ENCODE data around the gene ZC4H2. TPM values are rescaled to one million over a fixed set of nuclear protein-coding genes. Genes with fewer than 3 reads are reported as not detected.
"Not testable (repeated sequence)": the region's sequence is repeated elsewhere in the genome, so short reads cannot be mapped to it uniquely, and the experiment has no call there.

The ZC4H2 gene
- total RNA-seq, 1 donor from 2014 or later = 17.5 TPM

GRCh38 chrX:64975491-64975890 lies 759 bp downstream of the ZC4H2 start:
- H3K4me1 Mint-ChIP-seq (ENCODE audit: low read depth) = peaks cover 5% of the 10 kb centered on the region
- peak overlapping the region; percentile 81 for H3K4me3 Mint-ChIP-seq (ENCODE audit: unreplicated experiment)
- peak; percentile 83 for DNase-seq (ENCODE audit: low spot score)
- H3K27me3 Mint-ChIP-seq (ENCODE audit: low read depth) = no peaks in the 10 kb centered on the region
- H3K36me3 Mint-ChIP-seq (ENCODE audit: low read depth) = no peaks in the 10 kb centered on the region
- peak overlapping the region; percentile 71 for H3K27ac Mint-ChIP-seq (ENCODE audit: unreplicated experiment)
- no peak for TF ChIP-seq CTCF (IDR thresholded peaks at IDR 0.05)
- peaks cover 25% of the 10 kb centered on the region for H3K9me3 Mint-ChIP-seq (ENCODE audit: low read depth)

GRCh38 chrX:64925480-64925879 lies 50.8 kb downstream of the ZC4H2 start:
- no peak overlapping the region for H3K27ac Mint-ChIP-seq (ENCODE audit: unreplicated experiment)
- no peaks in the 10 kb centered on the region for H3K27me3 Mint-ChIP-seq (ENCODE audit: low read depth)
- no peaks in the 10 kb centered on the region for H3K4me1 Mint-ChIP-seq (ENCODE audit: low read depth)
- peaks cover 51% of the 10 kb centered on the region for H3K9me3 Mint-ChIP-seq (ENCODE audit: low read depth)
- no peak overlapping the region for H3K4me3 Mint-ChIP-seq (ENCODE audit: unreplicated experiment)
- peaks cover 2% of the 10 kb centered on the region for H3K36me3 Mint-ChIP-seq (ENCODE audit: low read depth)
- no peak for TF ChIP-seq CTCF (IDR thresholded peaks at IDR 0.05)
- no peak for DNase-seq (ENCODE audit: low spot score)

- TF ChIP-seq CTCF (IDR thresholded peaks at IDR 0.05) = no peak
- Mint-ChIP-seq H3K4me1 (ENCODE audit: low read depth) (no peaks in the 10 kb centered on the region), H3K36me3 (ENCODE audit: low read depth) (peaks cover 14% of the 10 kb centered on the region), H3K27ac (ENCODE audit: unreplicated experiment) (no peak overlapping the region), H3K27me3 (ENCODE audit: low read depth) (no peaks in the 10 kb centered on the region), H3K4me3 (ENCODE audit: unreplicated experiment) (no peak overlapping the region), H3K9me3 (ENCODE audit: low read depth) (peaks cover 59% of the 10 kb centered on the region)
- DNase-seq (ENCODE audit: low spot score) = no peak
These were observed 68.1 kb downstream of the ZC4H2 start for GRCh38 chrX:64908121-64908520.

- H3K4me3 Mint-ChIP-seq (ENCODE audit: unreplicated experiment) = no peak overlapping the region
- no peaks in the 10 kb centered on the region for H3K4me1 Mint-ChIP-seq (ENCODE audit: low read depth)
- DNase-seq (ENCODE audit: low spot score) = no peak
- peak; percentile 72 for TF ChIP-seq CTCF (IDR thresholded peaks at IDR 0.05)
- H3K36me3 Mint-ChIP-seq (ENCODE audit: low read depth) = no peaks in the 10 kb centered on the region
- H3K27me3 Mint-ChIP-seq (ENCODE audit: low read depth) = no peaks in the 10 kb centered on the region
- no peak overlapping the region for H3K27ac Mint-ChIP-seq (ENCODE audit: unreplicated experiment)
- peaks cover 21% of the 10 kb centered on the region for H3K9me3 Mint-ChIP-seq (ENCODE audit: low read depth)
These were observed 81.7 kb downstream of the ZC4H2 start for GRCh38 chrX:64894454-64895038.

GRCh38 chrX:64885850-64886249 lies 90.4 kb downstream of the ZC4H2 start:
- H3K9me3 Mint-ChIP-seq (ENCODE audit: low read depth) = peaks cover 31% of the 10 kb centered on the region
- H3K27ac Mint-ChIP-seq (ENCODE audit: unreplicated experiment) = no peak overlapping the region
- no peaks in the 10 kb centered on the region for H3K27me3 Mint-ChIP-seq (ENCODE audit: low read depth)
- H3K4me3 Mint-ChIP-seq (ENCODE audit: unreplicated experiment) = no peak overlapping the region
- no peak for DNase-seq (ENCODE audit: low spot score)
- no peaks in the 10 kb centered on the region for H3K4me1 Mint-ChIP-seq (ENCODE audit: low read depth)
- peak; percentile 46 for TF ChIP-seq CTCF (IDR thresholded peaks at IDR 0.05)
- no peaks in the 10 kb centered on the region for H3K36me3 Mint-ChIP-seq (ENCODE audit: low read depth)

GRCh38 chrX:64878709-64879108 lies 97.5 kb downstream of the ZC4H2 start:
- DNase-seq (ENCODE audit: low spot score); H3K27ac Mint-ChIP-seq (ENCODE audit: unreplicated experiment); H3K36me3 Mint-ChIP-seq (ENCODE audit: low read depth); H3K4me3 Mint-ChIP-seq (ENCODE audit: unreplicated experiment); H3K27me3 Mint-ChIP-seq (ENCODE audit: low read depth); H3K4me1 Mint-ChIP-seq (ENCODE audit: low read depth): not testable (repeated sequence)
- H3K9me3 Mint-ChIP-seq (ENCODE audit: low read depth) = peaks cover 59% of the 10 kb centered on the region
